ENCODE data around the gene FDX1. TPM values are rescaled to one million over a fixed set of nuclear protein-coding genes. Genes with fewer than 3 reads are reported as not detected.

The FDX1 gene
- total RNA-seq, 2 experiments from 2014 or later, result 10.0 to 10.5 TPM

- no peaks in the 10 kb centered on the region for H3K9me3 Mint-ChIP-seq (ENCODE audit: insufficient read depth)
- no peak overlapping the region for H3K4me3 Mint-ChIP-seq
- H3K36me3 Mint-ChIP-seq (ENCODE audit: low read depth), result peaks cover 9% of the 10 kb centered on the region
- ATAC-seq (no peak), DNase-seq (no peak)
- CTCF ChIA-PET, result no interaction called here
- no peaks in the 10 kb centered on the region for H3K27me3 Mint-ChIP-seq (ENCODE audit: low read depth)
- no peaks in the 10 kb centered on the region for H3K4me1 Mint-ChIP-seq (ENCODE audit: low read depth)
- no peak overlapping the region for H3K27ac Mint-ChIP-seq
- POLR2A ChIA-PET, result no interaction called here
Measured at GRCh38 chr11:110473706-110474105, 44.0 kb downstream of the FDX1 start.

DNA sequence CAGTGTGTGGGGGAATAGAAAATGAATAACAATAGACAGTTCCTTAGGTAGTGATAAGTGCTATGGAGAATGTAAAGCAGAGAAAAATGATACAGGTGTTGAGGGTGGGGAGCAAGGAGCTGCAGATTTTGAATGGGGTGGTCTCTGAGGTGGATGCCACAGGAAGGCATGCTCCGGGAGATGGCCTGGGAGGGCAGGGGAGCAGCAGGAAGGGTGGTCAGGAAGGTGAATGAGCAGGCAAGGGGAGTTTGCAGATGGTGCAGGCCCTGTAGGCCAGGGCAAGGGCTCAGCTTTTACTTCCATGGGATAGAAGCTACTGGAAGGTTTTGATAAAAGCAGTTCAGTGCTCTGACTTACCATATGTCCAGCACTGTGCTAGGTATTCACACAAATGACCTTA, 44.8 kb downstream of the FDX1 start:
- ATAC-seq, result no peak
- H3K27me3 Mint-ChIP-seq (ENCODE audit: low read depth), result no peaks in the 10 kb centered on the region
- CTCF ChIA-PET, result interaction anchor here (1.8 kb wide), 1 partner anchor 756 kb away, joined by 4 read pairs; no protein-coding TSS in a partner anchor
- no peak for DNase-seq
- H3K4me3 Mint-ChIP-seq, result no peak overlapping the region
- peaks cover 5% of the 10 kb centered on the region for H3K36me3 Mint-ChIP-seq (ENCODE audit: low read depth)
- POLR2A ChIA-PET, result no interaction called here
- H3K9me3 Mint-ChIP-seq (ENCODE audit: insufficient read depth), result no peaks in the 10 kb centered on the region
- no peak overlapping the region for H3K27ac Mint-ChIP-seq
- H3K4me1 Mint-ChIP-seq (ENCODE audit: low read depth), result no peaks in the 10 kb centered on the region

- ChIA-PET CTCF (interaction anchor here (1.8 kb wide), 1 partner anchor 755 kb away, joined by 4 read pairs; no protein-coding TSS in a partner anchor), POLR2A (no interaction called here)
- no peak for ATAC-seq
- no peaks in the 10 kb centered on the region for H3K36me3 Mint-ChIP-seq (ENCODE audit: low read depth)
- DNase-seq, result no peak
- H3K9me3 Mint-ChIP-seq (ENCODE audit: insufficient read depth), result no peaks in the 10 kb centered on the region
- H3K4me3 Mint-ChIP-seq, result no peak overlapping the region
- no peak overlapping the region for H3K27ac Mint-ChIP-seq
- no peaks in the 10 kb centered on the region for H3K27me3 Mint-ChIP-seq (ENCODE audit: low read depth)
- no peaks in the 10 kb centered on the region for H3K4me1 Mint-ChIP-seq (ENCODE audit: low read depth)
Measured at GRCh38 chr11:110475671-110476070, 45.9 kb downstream of the FDX1 start.

- Mint-ChIP-seq H3K36me3 (ENCODE audit: low read depth) (no peaks in the 10 kb centered on the region), H3K4me3 (no peak overlapping the region), H3K9me3 (ENCODE audit: insufficient read depth) (no peaks in the 10 kb centered on the region), H3K27me3 (ENCODE audit: low read depth) (no peaks in the 10 kb centered on the region), H3K27ac (no peak overlapping the region), H3K4me1 (ENCODE audit: low read depth) (no peaks in the 10 kb centered on the region)
- ChIA-PET POLR2A (no interaction called here), CTCF (interaction anchor here (0.7 to 1.5 kb wide), 3 partner anchors 13 to 752 kb away, joined by 3 read pairs; no protein-coding TSS in a partner anchor)
- ATAC-seq (no peak), DNase-seq (no peak)
Measured at GRCh38 chr11:110478410-110478809, 48.7 kb downstream of the FDX1 start.

- ATAC-seq (no peak), DNase-seq (no peak)
- Mint-ChIP-seq H3K27ac (no peak overlapping the region), H3K4me3 (no peak overlapping the region), H3K27me3 (ENCODE audit: low read depth) (no peaks in the 10 kb centered on the region), H3K9me3 (ENCODE audit: insufficient read depth) (no peaks in the 10 kb centered on the region), H3K36me3 (ENCODE audit: low read depth) (no peaks in the 10 kb centered on the region), H3K4me1 (ENCODE audit: low read depth) (no peaks in the 10 kb centered on the region)
- ChIA-PET POLR2A (no interaction called here), CTCF (interaction anchor here (0.6 to 1.5 kb wide), 5 partner anchors 14 to 751 kb away, joined by 3 to 4 read pairs (median 3); no protein-coding TSS in a partner anchor)
Measured at GRCh38 chr11:110479108-110480101, 49.7 kb downstream of the FDX1 start.

DNA sequence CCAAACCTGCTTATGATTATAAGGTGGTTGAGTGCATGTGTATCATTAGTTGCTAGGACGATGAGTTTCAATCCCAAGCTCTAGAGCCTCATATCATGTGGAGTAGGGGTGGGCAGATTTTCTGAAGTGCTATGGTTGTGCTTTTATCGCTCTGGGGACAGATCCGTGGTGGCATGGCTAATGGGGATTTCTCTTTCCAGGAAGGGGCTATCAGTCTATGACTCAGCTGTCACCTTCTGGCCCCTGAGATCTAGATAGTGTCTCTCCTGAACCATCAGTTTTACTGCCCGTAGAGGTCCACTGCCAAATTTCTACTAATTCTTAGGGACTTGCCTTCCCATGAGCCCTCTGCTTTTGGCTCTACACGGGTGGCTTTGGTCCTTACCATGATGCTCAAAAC, 51.8 kb downstream of the FDX1 start:
- Mint-ChIP-seq H3K4me3 (no peak overlapping the region), H3K4me1 (ENCODE audit: low read depth) (no peaks in the 10 kb centered on the region), H3K27ac (no peak overlapping the region), H3K27me3 (ENCODE audit: low read depth) (no peaks in the 10 kb centered on the region), H3K9me3 (ENCODE audit: insufficient read depth) (no peaks in the 10 kb centered on the region), H3K36me3 (ENCODE audit: low read depth) (no peaks in the 10 kb centered on the region)
- ChIA-PET CTCF (no interaction called here), POLR2A (no interaction called here)
- ATAC-seq (no peak), DNase-seq (no peak)

DNA sequence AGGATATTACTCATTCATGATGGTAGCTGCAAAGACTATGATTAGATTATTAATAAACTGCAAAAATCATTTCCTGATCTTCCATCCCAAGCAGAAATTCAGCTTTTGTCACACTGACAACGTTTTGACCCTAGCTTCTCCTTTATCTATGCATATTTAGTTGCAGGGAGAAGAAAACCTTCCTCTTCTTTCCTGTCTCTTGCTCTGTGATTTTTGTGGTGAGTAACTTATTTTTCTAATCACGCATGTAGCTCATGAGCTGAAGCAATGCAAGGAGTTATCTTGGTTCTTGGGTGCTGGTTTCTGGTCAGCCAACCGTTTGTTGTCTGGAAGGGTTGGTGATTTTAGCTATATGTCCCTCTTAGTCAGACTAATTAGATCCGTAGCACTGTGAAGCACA, 56.4 kb downstream of the FDX1 start:
- CTCF ChIA-PET, result interaction anchor here (1.1 kb wide), 1 partner anchor 15 kb away, joined by 3 read pairs; no protein-coding TSS in a partner anchor
- H3K27ac Mint-ChIP-seq, result no peak overlapping the region
- no peaks in the 10 kb centered on the region for H3K36me3 Mint-ChIP-seq (ENCODE audit: low read depth)
- H3K4me3 Mint-ChIP-seq, result no peak overlapping the region
- H3K4me1 Mint-ChIP-seq (ENCODE audit: low read depth), result no peaks in the 10 kb centered on the region
- H3K27me3 Mint-ChIP-seq (ENCODE audit: low read depth), result no peaks in the 10 kb centered on the region
- H3K9me3 Mint-ChIP-seq (ENCODE audit: insufficient read depth), result no peaks in the 10 kb centered on the region
- POLR2A ChIA-PET, result interaction anchor here (1.0 kb wide), 1 partner anchor 21 kb away, joined by 3 read pairs; no protein-coding TSS in a partner anchor
- ATAC-seq (no peak), DNase-seq (no peak)

DNA sequence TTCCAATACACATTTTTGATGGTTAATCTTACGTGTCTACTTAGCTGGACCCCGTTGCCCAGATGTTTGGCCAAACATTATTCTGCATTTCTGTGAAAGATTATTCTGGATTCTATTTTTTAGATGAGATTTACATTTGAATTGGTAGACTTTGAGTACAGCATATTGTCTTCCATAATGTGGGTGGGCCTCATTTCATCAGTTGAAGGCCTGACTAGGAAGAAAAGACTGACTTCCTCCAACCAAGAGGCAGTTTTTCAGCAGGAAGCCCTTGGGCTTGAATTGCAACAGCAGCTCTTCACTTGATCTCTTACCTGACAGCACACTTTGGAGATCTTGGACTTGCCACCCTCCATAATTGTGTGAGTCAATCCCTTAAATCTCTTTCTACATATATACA, 58.7 kb downstream of the FDX1 start:
- ChIA-PET POLR2A (no interaction called here), CTCF (no interaction called here)
- no peaks in the 10 kb centered on the region for H3K27me3 Mint-ChIP-seq (ENCODE audit: low read depth)
- no peaks in the 10 kb centered on the region for H3K4me1 Mint-ChIP-seq (ENCODE audit: low read depth)
- no peak for ATAC-seq
- no peak overlapping the region for H3K4me3 Mint-ChIP-seq
- H3K36me3 Mint-ChIP-seq (ENCODE audit: low read depth), result no peaks in the 10 kb centered on the region
- no peaks in the 10 kb centered on the region for H3K9me3 Mint-ChIP-seq (ENCODE audit: insufficient read depth)
- no peak overlapping the region for H3K27ac Mint-ChIP-seq
- DNase-seq, result no peak

DNA sequence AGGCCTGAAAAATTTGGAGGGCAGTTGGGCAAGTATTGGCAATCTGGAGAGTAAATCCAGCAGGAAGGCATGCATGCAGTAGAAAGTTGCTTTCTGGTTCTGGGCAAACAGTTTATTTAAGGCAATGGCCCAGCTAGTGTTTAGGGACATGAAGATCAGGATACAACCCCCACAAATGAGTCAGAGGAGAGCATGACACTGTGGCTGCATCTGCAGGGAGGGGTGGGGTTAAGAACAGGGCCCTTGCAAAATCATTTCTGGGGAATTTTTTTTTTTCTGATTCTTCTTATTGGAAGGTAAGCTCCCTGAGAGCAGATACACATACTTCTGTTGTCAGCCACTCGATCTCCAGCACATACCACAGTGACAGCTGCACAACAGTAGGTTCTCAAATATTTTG, 61.1 kb downstream of the FDX1 start:
- Mint-ChIP-seq H3K4me3 (no peak overlapping the region), H3K4me1 (ENCODE audit: low read depth) (no peaks in the 10 kb centered on the region), H3K27ac (no peak overlapping the region), H3K9me3 (ENCODE audit: insufficient read depth) (no peaks in the 10 kb centered on the region), H3K36me3 (ENCODE audit: low read depth) (no peaks in the 10 kb centered on the region), H3K27me3 (ENCODE audit: low read depth) (peaks cover 2% of the 10 kb centered on the region)
- ChIA-PET CTCF (no interaction called here), POLR2A (interaction anchor here (0.6 kb wide), 1 partner anchor 286 kb away, joined by 3 read pairs; no protein-coding TSS in a partner anchor)
- no peak for DNase-seq
- no peak for ATAC-seq

- Mint-ChIP-seq H3K36me3 (ENCODE audit: low read depth) (no peaks in the 10 kb centered on the region), H3K4me1 (ENCODE audit: low read depth) (no peaks in the 10 kb centered on the region), H3K9me3 (ENCODE audit: insufficient read depth) (no peaks in the 10 kb centered on the region), H3K27me3 (ENCODE audit: low read depth) (peaks cover 2% of the 10 kb centered on the region), H3K4me3 (no peak overlapping the region), H3K27ac (no peak overlapping the region)
- no peak for ATAC-seq
- ChIA-PET CTCF (no interaction called here), POLR2A (no interaction called here)
- DNase-seq, result no peak
Measured at GRCh38 chr11:110491577-110492320, 62.0 kb downstream of the FDX1 start.

GRCh38 chr11:110492321-110492685, 62.6 kb downstream of the FDX1 start:
- ATAC-seq, result no peak
- no peak for DNase-seq
- Mint-ChIP-seq H3K27ac (no peak overlapping the region), H3K4me1 (ENCODE audit: low read depth) (no peaks in the 10 kb centered on the region), H3K36me3 (ENCODE audit: low read depth) (no peaks in the 10 kb centered on the region), H3K9me3 (ENCODE audit: insufficient read depth) (no peaks in the 10 kb centered on the region), H3K4me3 (no peak overlapping the region), H3K27me3 (ENCODE audit: low read depth) (peaks cover 6% of the 10 kb centered on the region)
- POLR2A ChIA-PET, result no interaction called here
- CTCF ChIA-PET, result no interaction called here

GRCh38 chr11:110493346-110493745, 63.6 kb downstream of the FDX1 start:
- H3K27me3 Mint-ChIP-seq (ENCODE audit: low read depth), result peaks cover 6% of the 10 kb centered on the region
- no peaks in the 10 kb centered on the region for H3K4me1 Mint-ChIP-seq (ENCODE audit: low read depth)
- H3K9me3 Mint-ChIP-seq (ENCODE audit: insufficient read depth), result no peaks in the 10 kb centered on the region
- ChIA-PET CTCF (no interaction called here), POLR2A (no interaction called here)
- no peak for DNase-seq
- H3K27ac Mint-ChIP-seq, result no peak overlapping the region
- ATAC-seq, result no peak
- no peaks in the 10 kb centered on the region for H3K36me3 Mint-ChIP-seq (ENCODE audit: low read depth)
- no peak overlapping the region for H3K4me3 Mint-ChIP-seq
